Large intestine (tissue), 3 donors: Measurements from ENCODE around the gene HECTD3. TPM values are rescaled to one million over a fixed set of nuclear protein-coding genes. Genes with fewer than 3 reads are reported as not detected.
A peak's percentile ranks its signal among the peaks of the same experiment; 100 is the strongest.

Experiments
- DNase-seq, 2 donors: peaks; one replicate each; pipeline versions ENCODE4 v3.0.0 to v3.0.0-alpha.2; 2013
- H3K27ac ChIP-seq: one replicate; pipeline ENCODE4 v1.5.1; 2013; ENCODE audit warnings: low read length
- H3K27me3 ChIP-seq: 2 replicates; pipeline ENCODE4 v1.6.1; 2013; ENCODE audit warnings: low read length; ENCODE audit not compliant: control insufficient read depth, insufficient read depth
- H3K36me3 ChIP-seq: 2 replicates; pipeline ENCODE4 v1.6.1; 2013; ENCODE audit warnings: low read length; ENCODE audit not compliant: control insufficient read depth, insufficient read depth
- H3K4me1 ChIP-seq: one replicate; pipeline ENCODE4 v1.6.1; 2013; ENCODE audit warnings: low read length; ENCODE audit not compliant: control insufficient read depth, insufficient read depth
- H3K4me3 ChIP-seq: one replicate; pipeline ENCODE4 v1.5.1; 2013; ENCODE audit warnings: low read length
- H3K9me3 ChIP-seq: one replicate; pipeline ENCODE4 v1.6.1; 2013; ENCODE audit warnings: mild to moderate bottlenecking, low read depth, low read length, moderate library complexity; ENCODE audit not compliant: control insufficient read depth
- WGBS: methylation state at CpG from one replicate; pipeline ENCODE4 v1.1.5; 2013; ENCODE audit warnings: low lambda C conversion rate; ENCODE audit not compliant: insufficient coverage; 5-methylcytosine and 5-hydroxymethylcytosine counted together
- polyA plus RNA-seq: library from polyadenylated mRNA; unstranded; fragments of 120-200 nt; gene quantifications from one replicate; pipeline ENCODE4 v1.2.1, GENCODE V29; 2013

HECTD3 gene
- polyA plus RNA-seq, 1 donor, result 55.0 TPM

DNA sequence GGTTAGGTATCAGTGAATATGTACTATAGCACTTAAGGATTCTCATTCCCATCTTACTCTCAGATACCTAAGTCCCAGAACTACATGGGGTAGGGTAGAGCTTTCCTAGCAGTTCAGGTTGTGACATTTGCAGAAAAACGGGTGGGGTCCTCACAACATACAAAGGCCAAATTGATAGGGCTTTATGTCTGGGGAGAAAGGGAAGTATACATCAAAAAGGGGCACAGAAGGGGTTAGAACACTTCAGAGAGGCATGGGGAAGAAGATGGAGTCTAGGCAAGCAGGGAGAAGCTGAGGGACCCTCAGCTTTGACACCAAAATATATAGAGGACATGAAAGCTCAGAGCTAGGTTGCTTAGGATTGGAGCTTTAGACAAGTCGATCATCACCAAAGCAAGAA lies 4.6 kb upstream of the HECTD3 start:
- H3K27ac ChIP-seq, result no peak overlapping the region
- H3K4me3 ChIP-seq, result no peak overlapping the region
- no peaks in the 10 kb centered on the region for H3K9me3 ChIP-seq
- no peaks in the 10 kb centered on the region for H3K27me3 ChIP-seq
- H3K4me1 ChIP-seq, result peaks cover 13% of the 10 kb centered on the region
- no peak for DNase-seq
- no CpG with 5 or more reads among the region's 2 CpGs for WGBS
- H3K36me3 ChIP-seq, result peaks cover 17% of the 10 kb centered on the region

DNA sequence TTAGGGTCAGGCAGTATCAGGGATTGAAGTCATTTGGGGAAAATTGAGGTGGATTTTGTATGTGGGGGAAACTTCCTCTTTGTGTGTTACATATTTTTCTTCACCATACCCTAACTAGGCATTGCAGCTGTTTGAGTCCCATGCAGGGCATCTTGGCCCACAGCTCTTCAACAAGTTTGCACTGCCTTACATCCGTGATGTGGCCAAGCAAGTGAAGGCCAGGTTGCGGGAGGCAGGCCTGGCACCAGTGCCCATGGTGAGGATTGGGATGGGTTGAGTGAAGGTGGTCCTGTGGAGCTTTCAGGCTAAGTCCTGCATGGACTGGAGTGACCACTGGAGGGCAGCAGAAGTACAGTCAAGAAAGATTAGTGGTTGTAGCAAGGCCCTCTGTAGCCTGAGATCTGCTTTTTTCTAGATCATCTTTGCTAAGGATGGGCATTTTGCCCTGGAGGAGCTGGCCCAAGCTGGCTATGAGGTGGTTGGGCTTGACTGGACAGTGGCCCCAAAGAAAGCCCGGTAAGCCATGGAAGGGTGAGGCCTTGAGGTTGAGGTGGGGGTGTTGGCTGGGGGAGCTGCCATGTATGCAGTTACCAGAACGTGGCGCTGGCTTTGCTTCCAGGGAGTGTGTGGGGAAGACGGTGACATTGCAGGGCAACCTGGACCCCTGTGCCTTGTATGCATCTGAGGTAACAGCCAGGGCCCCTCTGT lies 3.4 kb upstream of the HECTD3 start:
- Histone ChIP-seq H3K27me3 (no peaks in the 10 kb centered on the region), H3K27ac (no peak overlapping the region), H3K9me3 (no peaks in the 10 kb centered on the region), H3K36me3 (peaks cover 22% of the 10 kb centered on the region), H3K4me3 (no peak overlapping the region), H3K4me1 (peaks cover 20% of the 10 kb centered on the region)
- WGBS, result no CpG with 5 or more reads among the region's 6 CpGs
- DNase-seq, result peak; percentile 64 to 68

DNA sequence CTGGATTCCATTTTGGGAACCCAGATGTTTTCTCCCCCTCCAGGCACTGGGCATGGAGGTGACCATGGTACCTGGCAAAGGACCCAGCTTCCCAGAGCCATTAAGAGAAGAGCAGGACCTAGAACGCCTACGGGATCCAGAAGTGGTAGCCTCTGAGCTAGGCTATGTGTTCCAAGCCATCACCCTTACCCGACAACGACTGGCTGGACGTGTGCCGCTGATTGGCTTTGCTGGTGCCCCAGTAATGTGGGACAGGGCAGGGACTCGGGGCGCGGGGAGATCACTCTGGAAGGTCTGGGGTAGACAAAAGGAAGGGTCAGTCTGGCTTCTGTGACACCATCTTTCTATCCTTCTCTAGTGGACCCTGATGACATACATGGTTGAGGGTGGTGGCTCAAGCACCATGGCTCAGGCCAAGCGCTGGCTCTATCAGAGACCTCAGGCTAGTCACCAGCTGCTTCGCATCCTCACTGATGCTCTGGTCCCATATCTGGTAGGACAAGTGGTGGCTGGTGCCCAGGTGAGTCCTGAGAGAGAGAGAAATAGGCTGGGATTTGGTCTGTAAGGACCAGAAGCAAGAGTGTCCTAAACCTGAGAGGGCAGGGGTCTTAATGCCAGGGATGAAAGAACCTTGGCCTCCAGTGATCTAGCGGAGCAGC lies 2.6 kb upstream of the HECTD3 start:
- no peak for DNase-seq
- peaks cover 30% of the 10 kb centered on the region for H3K36me3 ChIP-seq
- H3K9me3 ChIP-seq, result no peaks in the 10 kb centered on the region
- no peak overlapping the region for H3K4me3 ChIP-seq
- H3K27me3 ChIP-seq, result no peaks in the 10 kb centered on the region
- WGBS, result no CpG with 5 or more reads among the region's 12 CpGs
- H3K27ac ChIP-seq, result no peak overlapping the region
- peaks cover 22% of the 10 kb centered on the region for H3K4me1 ChIP-seq

DNA sequence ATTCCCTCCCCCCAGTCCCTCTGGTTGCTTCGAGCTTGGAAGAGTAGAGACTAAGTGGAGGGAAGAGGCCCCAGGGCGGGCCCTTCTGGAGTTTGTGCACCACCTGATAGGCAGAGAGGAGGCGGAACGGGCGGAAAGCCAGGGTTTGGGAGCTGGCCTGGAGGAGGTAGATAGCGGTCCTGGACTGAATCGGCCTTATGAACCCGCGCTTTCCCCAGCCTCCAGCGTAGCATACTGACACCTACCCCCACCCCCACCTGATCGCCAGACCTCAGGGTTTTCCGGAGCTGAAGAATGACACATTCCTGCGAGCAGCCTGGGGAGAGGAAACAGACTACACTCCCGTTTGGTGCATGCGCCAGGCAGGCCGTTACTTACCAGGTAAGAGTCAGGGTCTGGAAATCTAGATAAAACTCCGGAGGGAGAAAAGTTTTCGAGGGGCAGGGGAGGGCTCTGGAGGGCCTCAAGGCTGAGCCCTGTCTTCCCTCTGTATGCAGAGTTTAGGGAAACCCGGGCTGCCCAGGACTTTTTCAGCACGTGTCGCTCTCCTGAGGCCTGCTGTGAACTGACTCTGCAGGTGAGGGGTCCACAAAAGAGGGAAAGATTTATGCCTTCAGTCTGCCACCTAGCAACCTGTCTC lies 1.6 kb upstream of the HECTD3 start:
- H3K9me3 ChIP-seq, result no peaks in the 10 kb centered on the region
- H3K36me3 ChIP-seq, result peaks cover 39% of the 10 kb centered on the region
- peak overlapping the region; percentile 88 for H3K4me3 ChIP-seq
- H3K27ac ChIP-seq, result peak overlapping the region; percentile 64
- whole genome bisulfite sequencing, result no CpG with 5 or more reads among the region's 21 CpGs
- H3K27me3 ChIP-seq, result no peaks in the 10 kb centered on the region
- peak in 1 of 2 donors; percentile 65 for DNase-seq
- peaks cover 22% of the 10 kb centered on the region for H3K4me1 ChIP-seq

DNA sequence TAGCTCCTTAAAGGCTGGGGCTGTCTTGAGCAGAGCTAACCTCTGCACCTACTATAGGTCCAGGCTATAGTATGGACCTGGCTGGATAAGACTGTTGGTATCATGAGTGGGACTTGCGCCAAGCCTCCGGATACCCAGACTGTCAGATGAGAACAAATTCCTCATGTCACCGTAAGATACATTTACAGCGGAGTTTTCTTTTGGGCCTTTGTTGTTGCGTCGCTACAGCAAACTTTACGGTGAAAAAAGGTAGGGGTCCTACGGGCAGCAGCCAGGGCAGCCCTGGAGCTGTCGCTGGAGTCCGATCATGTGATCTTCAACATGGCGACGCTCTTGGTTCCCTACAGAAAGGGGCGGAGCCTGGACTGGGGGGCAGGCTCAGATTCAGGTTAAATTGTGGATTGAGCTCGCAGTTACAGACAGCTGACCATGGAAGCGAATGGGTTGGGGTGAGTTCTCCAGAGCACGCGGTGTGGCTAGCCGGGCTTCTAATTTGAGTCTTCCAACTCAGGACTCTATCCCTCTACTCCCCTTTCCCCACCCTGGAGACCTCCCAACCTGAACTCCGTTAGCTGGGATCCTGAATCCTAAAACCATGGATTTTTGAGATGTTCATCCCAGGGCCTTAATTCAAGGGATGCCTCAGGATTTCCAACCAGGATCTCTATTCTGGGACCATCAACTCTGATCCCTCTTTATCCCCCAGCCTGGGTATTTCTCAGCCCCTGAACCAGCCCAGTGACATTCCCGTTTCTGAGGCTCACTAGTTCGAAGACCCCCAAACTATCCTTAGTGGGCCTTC lies 914 bp upstream of the HECTD3 start, which contains the start of gene UROD:
UROD (plus strand) TSS at position 418 of the 802 bp plus-strand sequence; CDS start at position 430, 12 bp downstream.
- H3K9me3 ChIP-seq, result no peaks in the 10 kb centered on the region
- peaks cover 22% of the 10 kb centered on the region for H3K4me1 ChIP-seq
- peak; percentile 96 to 97 for DNase-seq
- peaks cover 46% of the 10 kb centered on the region for H3K36me3 ChIP-seq
- H3K27ac ChIP-seq, result peak within 1 kb of the TSS; percentile 64
- H3K27me3 ChIP-seq, result no peaks in the 10 kb centered on the region
- WGBS, result 0% methylated on average over 1 of the region's 21 CpGs
- peak within 1 kb of the TSS; percentile 88 for H3K4me3 ChIP-seq

DNA sequence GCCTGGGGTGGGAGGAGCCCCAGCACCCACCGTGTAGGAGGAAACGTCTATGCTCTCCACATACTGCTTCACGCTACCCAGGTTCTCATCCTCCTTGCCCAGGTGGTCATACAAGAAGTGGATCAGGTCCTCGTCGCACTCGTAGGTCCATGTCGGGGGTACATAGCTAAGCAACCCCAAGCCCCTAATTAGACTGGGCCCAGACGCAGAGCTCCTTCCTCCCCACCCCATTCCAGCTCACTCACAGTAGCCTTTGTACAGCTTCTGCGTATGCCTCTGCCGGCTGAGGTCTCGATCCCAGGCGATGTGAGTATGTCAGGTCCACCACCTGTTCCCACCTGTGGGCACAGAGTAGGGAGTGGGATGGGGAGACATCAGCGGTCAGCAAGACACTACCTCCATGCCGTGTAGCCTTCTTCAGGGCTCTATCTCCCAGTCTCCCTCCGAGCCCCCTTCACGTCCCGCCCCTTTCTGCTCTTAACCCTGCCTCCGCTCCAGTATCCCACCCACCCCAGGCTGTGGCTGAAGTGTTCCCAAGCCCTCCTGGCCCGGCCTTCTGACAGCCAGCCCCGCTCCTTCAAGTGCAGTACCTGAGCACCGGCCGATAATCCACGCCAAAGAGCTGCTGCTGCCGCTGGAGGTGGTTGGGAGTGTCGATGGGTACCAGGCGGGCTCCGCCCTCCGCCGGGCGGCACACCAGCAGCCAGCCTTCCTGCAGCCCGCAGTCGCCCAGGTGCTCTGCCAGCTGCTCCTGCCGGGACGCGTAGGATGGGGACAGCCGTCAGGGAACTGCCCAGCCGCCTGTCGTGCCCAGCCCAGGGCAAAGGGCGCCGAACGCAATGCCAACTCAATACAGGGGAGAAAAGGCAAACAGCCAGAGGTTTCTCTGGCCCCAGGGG lies 919 bp downstream of the HECTD3 start:
- Histone ChIP-seq H3K27me3 (no peaks in the 10 kb centered on the region), H3K4me1 (peaks cover 22% of the 10 kb centered on the region), H3K4me3 (peak overlapping the region; percentile 88), H3K36me3 (peaks cover 61% of the 10 kb centered on the region), H3K27ac (peak overlapping the region; percentile 29), H3K9me3 (no peaks in the 10 kb centered on the region)
- no CpG with 5 or more reads among the region's 41 CpGs for WGBS
- DNase-seq, result peak in 1 of 2 donors; percentile 54

DNA sequence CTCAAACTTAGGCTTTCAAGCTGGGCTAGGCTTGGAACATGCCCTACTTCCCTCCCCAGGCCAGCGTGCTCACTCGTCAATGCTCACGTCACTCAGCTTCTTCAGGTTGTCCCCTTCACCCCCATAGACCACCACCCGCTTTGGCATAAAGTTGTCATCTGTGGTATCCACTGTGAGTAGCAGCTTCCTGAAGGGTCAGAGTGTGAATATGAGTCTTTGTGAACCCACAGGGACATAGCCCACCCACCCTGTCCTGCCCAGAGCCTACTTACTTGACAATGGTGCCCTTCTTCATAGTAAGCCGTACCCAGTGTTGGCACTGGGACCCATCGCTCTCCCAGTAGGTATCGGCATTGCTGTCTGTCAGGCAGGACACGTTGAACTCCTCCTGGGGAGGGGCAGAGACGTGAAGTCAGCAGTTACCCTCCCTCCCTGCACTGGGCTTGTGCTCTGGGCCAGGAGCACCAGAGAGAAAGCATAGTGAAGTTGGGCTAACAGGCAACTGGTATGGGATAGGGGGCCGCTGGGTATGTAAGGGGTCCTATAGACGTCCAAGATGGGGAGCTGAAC lies 1.7 kb downstream of the HECTD3 start:
- DNase-seq, result no peak

DNA sequence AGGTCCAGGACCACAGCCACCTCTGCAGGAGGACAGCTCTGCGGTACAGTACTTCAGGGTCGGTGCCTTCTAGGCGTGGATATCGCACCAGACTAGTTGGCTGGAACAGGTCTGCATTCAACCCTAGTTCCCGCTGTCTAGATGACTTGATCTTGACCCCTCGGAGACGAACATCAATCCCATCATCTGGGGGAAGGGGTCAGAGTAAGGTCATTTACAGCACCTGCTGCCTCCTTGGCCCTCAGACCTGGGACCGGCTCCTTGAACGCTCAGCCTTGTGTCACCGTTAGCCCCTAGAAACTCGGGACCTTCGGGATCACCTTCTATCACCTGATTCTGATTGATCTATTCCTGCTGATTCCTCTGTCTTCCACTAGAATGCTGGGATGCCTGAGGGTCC lies 2.6 kb downstream of the HECTD3 start:
- no peaks in the 10 kb centered on the region for H3K27me3 ChIP-seq
- no peaks in the 10 kb centered on the region for H3K9me3 ChIP-seq
- H3K4me1 ChIP-seq, result peaks cover 22% of the 10 kb centered on the region
- peaks cover 65% of the 10 kb centered on the region for H3K36me3 ChIP-seq
- no peak overlapping the region for H3K27ac ChIP-seq
- no peak overlapping the region for H3K4me3 ChIP-seq
- WGBS, result no CpG with 5 or more reads among the region's 12 CpGs
- no peak for DNase-seq

More for the DNA sequence above, 1.7 kb downstream of the HECTD3 start:
- peak overlapping the region; percentile 88 for H3K4me3 ChIP-seq
- peaks cover 22% of the 10 kb centered on the region for H3K4me1 ChIP-seq
- WGBS, result no CpG with 5 or more reads among the region's 11 CpGs
- H3K9me3 ChIP-seq, result no peaks in the 10 kb centered on the region
- H3K36me3 ChIP-seq, result peaks cover 62% of the 10 kb centered on the region
- no peaks in the 10 kb centered on the region for H3K27me3 ChIP-seq
- H3K27ac ChIP-seq, result no peak overlapping the region

DNA sequence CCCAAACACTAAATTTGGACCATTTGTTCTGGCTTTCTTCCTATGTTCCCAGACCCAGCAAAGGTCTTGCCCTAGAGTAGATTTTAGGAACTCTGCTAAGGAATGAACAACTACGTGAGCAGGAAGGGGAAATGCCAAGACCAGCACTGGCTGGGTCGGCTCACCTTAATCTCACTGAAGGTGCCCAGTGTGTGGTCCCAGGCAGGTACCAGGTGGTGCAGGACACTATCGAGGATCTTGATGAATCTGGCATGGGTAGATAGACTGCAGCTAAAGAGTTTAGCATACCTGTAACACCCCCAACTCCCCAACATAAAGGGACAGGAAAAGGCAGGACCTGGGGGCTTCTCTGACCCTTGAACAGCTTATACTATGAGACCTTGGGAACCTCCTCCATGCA lies 3.0 kb downstream of the HECTD3 start:
- peaks cover 25% of the 10 kb centered on the region for H3K4me1 ChIP-seq
- DNase-seq, result no peak
- WGBS, result no CpG with 5 or more reads among the region's 3 CpGs
- no peak overlapping the region for H3K27ac ChIP-seq
- H3K27me3 ChIP-seq, result no peaks in the 10 kb centered on the region
- peaks cover 67% of the 10 kb centered on the region for H3K36me3 ChIP-seq
- no peaks in the 10 kb centered on the region for H3K9me3 ChIP-seq
- H3K4me3 ChIP-seq, result no peak overlapping the region
